GM10847 (cell line): ENCODE measurements around the gene OR2AP1.

Source experiments
- POLR2A ChIP-seq: IDR thresholded peaks from 2 replicates; pipeline ENCODE4 v1.6.1; 2011; ENCODE audit not compliant: insufficient read length; ENCODE audit errors: extremely low read depth

Gene OR2AP1

GRCh38 chr12:55572168-55572567 lies at the start of gene OR2AP1:
TSS of gene OR2AP1 (plus strand) at chr12:55572468. CDS start at chr12:55574415, 1,947 bp downstream.
- TF ChIP-seq POLR2A: no peak

- TF ChIP-seq POLR2A: no peak
Observed at GRCh38 chr12:55548756-55549155, 23.5 kb upstream of the OR2AP1 start.

- TF ChIP-seq POLR2A: no peak
Observed at GRCh38 chr12:55549302-55549701, 23.0 kb upstream of the OR2AP1 start, which contains the start of gene OR6C4. TSS of gene OR6C4 (plus strand) at chr12:55549602. CDS start at chr12:55551227, 1,625 bp downstream.

GRCh38 chr12:55554296-55554695 lies 18.0 kb upstream of the OR2AP1 start:
- TF ChIP-seq POLR2A: no peak

- TF ChIP-seq POLR2A: no peak
Observed at GRCh38 chr12:55582066-55582465, 9.8 kb downstream of the OR2AP1 start.

GRCh38 chr12:55585817-55586216 lies 13.5 kb downstream of the OR2AP1 start:
- TF ChIP-seq POLR2A: no peak

GRCh38 chr12:55607821-55608594 lies 35.7 kb downstream of the OR2AP1 start:
- TF ChIP-seq POLR2A: no peak

- TF ChIP-seq POLR2A: no peak
Observed at GRCh38 chr12:55610598-55610997, 38.3 kb downstream of the OR2AP1 start.

GRCh38 chr12:55612646-55613045 lies 40.4 kb downstream of the OR2AP1 start:
- no peak for TF ChIP-seq POLR2A

GRCh38 chr12:55614764-55615163 lies 42.5 kb downstream of the OR2AP1 start:
- no peak for TF ChIP-seq POLR2A

GRCh38 chr12:55619354-55620138 lies 47.3 kb downstream of the OR2AP1 start:
- no peak for TF ChIP-seq POLR2A

GRCh38 chr12:55624056-55624455 lies 51.8 kb downstream of the OR2AP1 start:
- no peak for TF ChIP-seq POLR2A
